ENCODE results near the gene SLC35F1.

SLC35F1 gene

GRCh38 chr6:118135371-118135770 lies 228.3 kb downstream of the SLC35F1 start:
- TF ChIP-seq CTCF (conservative IDR thresholded peaks at IDR 0.05) (no peak), ZFX (IDR thresholded peaks at IDR 0.05) (no peak)
- no peak overlapping the region for H3K27ac ChIP-seq

GRCh38 chr6:118141211-118141610 lies 234.1 kb downstream of the SLC35F1 start:
- H3K27ac ChIP-seq: no peak overlapping the region

GRCh38 chr6:118146584-118146983 lies 239.5 kb downstream of the SLC35F1 start:
- TF ChIP-seq ZFX (IDR thresholded peaks at IDR 0.05) (no peak), CTCF (conservative IDR thresholded peaks at IDR 0.05) (no peak)
- H3K27ac ChIP-seq: no peak overlapping the region

More at GRCh38 chr6:118141211-118141610, 234.1 kb downstream of the SLC35F1 start:
- TF ChIP-seq ZFX (IDR thresholded peaks at IDR 0.05): no peak
- no peak for TF ChIP-seq CTCF (conservative IDR thresholded peaks at IDR 0.05)

GRCh38 chr6:118147511-118147910 lies 240.4 kb downstream of the SLC35F1 start:
- no peak overlapping the region for H3K27ac ChIP-seq
- TF ChIP-seq ZFX (IDR thresholded peaks at IDR 0.05) (no peak), CTCF (conservative IDR thresholded peaks at IDR 0.05) (no peak)

GRCh38 chr6:118148561-118148960 lies 241.5 kb downstream of the SLC35F1 start:
- no peak overlapping the region for H3K27ac ChIP-seq
- TF ChIP-seq ZFX (IDR thresholded peaks at IDR 0.05) (no peak), CTCF (conservative IDR thresholded peaks at IDR 0.05) (no peak)

GRCh38 chr6:118152524-118152923 lies 245.5 kb downstream of the SLC35F1 start:
- TF ChIP-seq CTCF (conservative IDR thresholded peaks at IDR 0.05): no peak
- H3K27ac ChIP-seq: no peak overlapping the region

- no peak for TF ChIP-seq CTCF (conservative IDR thresholded peaks at IDR 0.05)
- H3K27ac ChIP-seq: no peak overlapping the region
Measured at GRCh38 chr6:118161343-118161742, 254.3 kb downstream of the SLC35F1 start.
